GM12878 (cell line): Measurements from ENCODE around the gene NPAS3.

Experiments
- CBFB ChIP-seq: IDR thresholded peaks from 2 replicates; pipeline ENCODE4 v1.6.1; 2016; ENCODE audit warnings: antibody characterized with exemption, low read depth
- CHD2 ChIP-seq: IDR thresholded peaks from 2 replicates; pipeline ENCODE4 v1.6.1; 2011; ENCODE audit warnings: low read depth, low read length, improper control_type of control experiment, borderline replicate concordance
- EZH2 ChIP-seq: IDR thresholded peaks from 2 replicates; pipeline ENCODE4 v1.6.1; 2012; ENCODE audit warnings: low read depth, mild to moderate bottlenecking, control low read depth, inconsistent platforms, low read length, borderline replicate concordance; ENCODE audit not compliant: control insufficient read depth
- PAX5 ChIP-seq: IDR thresholded peaks from 2 replicates; pipeline ENCODE4 v1.6.1; 2011; ENCODE audit warnings: low read depth, low read length, borderline replicate concordance
- PML ChIP-seq: IDR thresholded peaks from 2 replicates; pipeline ENCODE4 v1.6.1; 2012; ENCODE audit warnings: low read length, inconsistent platforms
- POLR2A ChIP-seq: IDR thresholded peaks from 2 replicates; pipeline ENCODE4 v1.6.1; 2011; ENCODE audit warnings: low read depth, mild to moderate bottlenecking, low read length
- SREBF2 ChIP-seq: IDR thresholded peaks from 2 replicates; pipeline ENCODE4 v1.6.1; 2012; ENCODE audit warnings: mild to moderate bottlenecking, low read length
- TCF7 ChIP-seq: IDR thresholded peaks from 2 replicates; pipeline ENCODE4 v1.6.1; 2014; ENCODE audit warnings: antibody characterized with exemption, borderline replicate concordance

- TF ChIP-seq TCF7 (no peak), CHD2 (no peak), POLR2A (no peak), EZH2 (no peak), PAX5 (no peak), PML (no peak), CBFB (no peak), SREBF2 (no peak)
Measured at GRCh38 chr14:33716921-33717320, 778.2 kb downstream of the NPAS3 start.
